ENCODE measurements around the gene PIP4K2A. TPM values are rescaled to one million over a fixed set of nuclear protein-coding genes. Genes with fewer than 3 reads are reported as not detected.

Gene PIP4K2A
- total RNA-seq, 3 donors from 2014 or later (not counting 1 experiment from before 2014, with no cell fraction given), result 311 to 423 (median 405) TPM

DNA sequence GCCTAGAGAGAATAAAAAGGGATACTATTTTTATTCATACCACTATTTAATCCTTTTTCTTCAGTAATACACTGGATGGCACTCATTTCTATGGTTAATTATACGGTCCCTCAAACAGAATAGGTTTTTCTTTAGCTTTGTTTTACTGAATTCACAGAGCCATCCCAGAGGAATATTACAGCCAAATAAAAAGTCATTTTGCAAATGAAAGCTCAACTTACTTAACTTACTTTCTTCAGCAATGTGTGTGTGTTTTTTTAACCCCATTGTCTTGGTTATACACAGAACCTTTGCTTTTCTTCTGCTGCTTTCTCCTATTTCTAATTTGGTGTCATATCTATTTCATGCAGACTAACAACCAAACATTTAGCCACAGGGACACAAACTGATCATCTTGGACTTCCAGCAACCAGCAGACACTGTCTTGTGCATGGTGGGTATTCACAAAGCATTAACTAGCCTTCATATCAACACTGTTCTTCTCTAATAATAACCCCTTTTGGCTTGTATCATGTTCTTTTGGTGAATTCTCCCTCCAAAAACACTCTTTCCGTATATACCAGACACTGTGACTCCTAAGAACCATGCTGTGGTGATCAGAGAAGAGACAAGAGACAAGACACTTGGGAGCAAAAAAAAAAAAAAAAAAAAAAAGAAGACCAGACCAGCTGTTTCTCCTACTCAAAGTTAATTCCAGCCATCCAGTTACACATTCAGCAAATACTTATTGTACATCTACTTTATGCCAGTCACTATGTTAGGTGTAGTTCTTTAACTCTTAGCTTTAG lies 40.4 kb downstream of the PIP4K2A start:
- whole genome bisulfite sequencing (ENCODE audit: insufficient coverage), result 86% methylated on average over 1 of the region's 2 CpGs
- no peak overlapping the region for H3K4me3 ChIP-seq (ENCODE audit: low read length)
- H3K4me1 ChIP-seq (ENCODE audit: control insufficient read depth, insufficient read depth, low read length), result peaks cover 62% of the 10 kb centered on the region
- intact Hi-C loops (cut with micrococcal nuclease), result no loop called here
- peaks cover 91 to 92% of the 10 kb centered on the region in 2 donors for H3K4me1 Mint-ChIP-seq
- H3K4me3 Mint-ChIP-seq, result peak overlapping the region; percentile 70
- H3K36me3 Mint-ChIP-seq, result no peaks in the 10 kb centered on the region
- H3K9me3 Mint-ChIP-seq, result no peaks in the 10 kb centered on the region
- peaks cover 2% of the 10 kb centered on the region for H3K36me3 ChIP-seq (ENCODE audit: control insufficient read depth, insufficient read depth, low read length)
- H3K27ac Mint-ChIP-seq, result peak overlapping the region; percentile 92 to 99
- TF ChIP-seq, protein P1, sequence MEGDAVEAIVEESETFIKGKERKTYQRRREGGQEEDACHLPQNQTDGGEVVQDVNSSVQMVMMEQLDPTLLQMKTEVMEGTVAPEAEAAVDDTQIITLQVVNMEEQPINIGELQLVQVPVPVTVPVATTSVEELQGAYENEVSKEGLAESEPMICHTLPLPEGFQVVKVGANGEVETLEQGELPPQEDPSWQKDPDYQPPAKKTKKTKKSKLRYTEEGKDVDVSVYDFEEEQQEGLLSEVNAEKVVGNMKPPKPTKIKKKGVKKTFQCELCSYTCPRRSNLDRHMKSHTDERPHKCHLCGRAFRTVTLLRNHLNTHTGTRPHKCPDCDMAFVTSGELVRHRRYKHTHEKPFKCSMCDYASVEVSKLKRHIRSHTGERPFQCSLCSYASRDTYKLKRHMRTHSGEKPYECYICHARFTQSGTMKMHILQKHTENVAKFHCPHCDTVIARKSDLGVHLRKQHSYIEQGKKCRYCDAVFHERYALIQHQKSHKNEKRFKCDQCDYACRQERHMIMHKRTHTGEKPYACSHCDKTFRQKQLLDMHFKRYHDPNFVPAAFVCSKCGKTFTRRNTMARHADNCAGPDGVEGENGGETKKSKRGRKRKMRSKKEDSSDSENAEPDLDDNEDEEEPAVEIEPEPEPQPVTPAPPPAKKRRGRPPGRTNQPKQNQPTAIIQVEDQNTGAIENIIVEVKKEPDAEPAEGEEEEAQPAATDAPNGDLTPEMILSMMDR (IDR thresholded peaks at IDR 0.05), result no peak
- ATAC-seq, result no peak
- H3K9me3 ChIP-seq (ENCODE audit: control insufficient read depth, insufficient read depth, low read length), result no peaks in the 10 kb centered on the region
- DNase-seq, result no peak
- H3K27ac ChIP-seq (ENCODE audit: low read length), result peak overlapping the region; percentile 23
- no peaks in the 10 kb centered on the region for H3K27me3 Mint-ChIP-seq (ENCODE audit: low read depth in 2 of 2)
- no peaks in the 10 kb centered on the region for H3K27me3 ChIP-seq (ENCODE audit: control insufficient read depth, insufficient read depth, low read length)

DNA sequence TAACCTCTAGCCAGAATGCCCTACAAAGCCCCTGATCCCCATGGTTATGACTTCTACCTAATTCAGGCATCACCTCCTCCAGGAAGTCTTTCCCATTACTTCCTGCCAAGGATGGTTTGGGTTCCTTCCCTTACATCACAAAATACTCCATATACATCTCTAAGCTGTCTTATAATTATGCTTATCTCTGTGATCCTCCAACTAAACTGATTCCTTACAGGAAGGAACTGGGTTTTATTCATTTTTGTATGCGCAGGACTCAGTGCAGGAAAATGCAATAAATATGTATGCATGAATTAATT lies 41.3 kb downstream of the PIP4K2A start:
- no CpG with 5 or more reads among the region's 1 CpG for WGBS (ENCODE audit: insufficient coverage)
- Mint-ChIP-seq H3K4me1 (peaks cover 88 to 91% of the 10 kb centered on the region in 2 donors), H3K9me3 (no peaks in the 10 kb centered on the region), H3K27ac (peak overlapping the region; percentile 92 to 99), H3K4me3 (peak overlapping the region; percentile 22), H3K27me3 (ENCODE audit: low read depth in 2 of 2) (no peaks in the 10 kb centered on the region), H3K36me3 (no peaks in the 10 kb centered on the region)
- H3K27ac ChIP-seq (ENCODE audit: low read length), result peak overlapping the region; percentile 39
- DNase-seq (no peak), ATAC-seq (no peak)
- no peak overlapping the region for H3K4me3 ChIP-seq (ENCODE audit: low read length)
- no peaks in the 10 kb centered on the region for H3K9me3 ChIP-seq (ENCODE audit: control insufficient read depth, insufficient read depth, low read length)
- TF ChIP-seq, protein P1 (IDR thresholded peaks at IDR 0.05), result no peak
- H3K36me3 ChIP-seq (ENCODE audit: control insufficient read depth, insufficient read depth, low read length), result peaks cover 2% of the 10 kb centered on the region
- H3K27me3 ChIP-seq (ENCODE audit: control insufficient read depth, insufficient read depth, low read length), result no peaks in the 10 kb centered on the region
- intact Hi-C loops (cut with micrococcal nuclease), result no loop called here
- peaks cover 63% of the 10 kb centered on the region for H3K4me1 ChIP-seq (ENCODE audit: control insufficient read depth, insufficient read depth, low read length)

DNA sequence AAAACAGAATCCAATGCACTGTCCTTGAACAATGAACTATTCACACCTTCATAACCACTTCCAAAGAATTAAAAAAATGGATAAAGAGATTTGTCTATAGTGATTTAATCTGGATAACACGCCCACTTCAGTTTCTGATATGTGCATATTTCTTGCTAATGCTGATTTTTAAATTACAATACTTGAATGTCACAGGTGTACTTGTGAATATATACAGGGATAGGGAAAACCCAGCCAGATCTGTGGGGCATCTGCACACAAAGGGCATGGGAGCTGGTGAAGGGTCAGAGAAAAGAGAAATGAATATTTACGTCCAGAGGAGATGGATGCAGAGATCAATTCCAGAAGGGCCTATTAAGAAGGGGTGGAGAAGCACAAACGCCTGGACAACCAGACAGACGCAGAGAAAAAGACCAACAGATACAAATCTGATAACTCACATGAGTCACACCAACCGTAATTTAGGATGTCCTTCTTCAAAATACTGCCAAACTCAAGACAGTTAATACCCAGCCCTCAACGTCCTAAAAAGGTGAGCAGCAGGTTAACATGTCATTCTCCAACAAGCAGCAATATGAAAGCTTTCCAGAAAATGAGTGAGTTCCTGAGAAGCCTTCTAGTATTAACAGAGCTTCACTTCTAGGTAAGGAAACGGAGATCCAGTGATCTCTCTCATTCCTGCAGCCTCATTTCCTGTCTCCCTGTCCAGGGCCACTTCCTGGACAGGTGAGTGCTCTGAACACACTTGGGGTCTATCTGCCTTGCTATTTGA lies 41.9 kb downstream of the PIP4K2A start:
- H3K27ac Mint-ChIP-seq, result peak overlapping the region; percentile 92 to 99
- 40% methylated on average over 7 of the region's 7 CpGs for WGBS (ENCODE audit: insufficient coverage)
- H3K27me3 Mint-ChIP-seq (ENCODE audit: low read depth in 2 of 2), result no peaks in the 10 kb centered on the region
- Histone ChIP-seq H3K4me1 (ENCODE audit: control insufficient read depth, insufficient read depth, low read length) (peaks cover 66% of the 10 kb centered on the region), H3K9me3 (ENCODE audit: control insufficient read depth, insufficient read depth, low read length) (no peaks in the 10 kb centered on the region), H3K27ac (ENCODE audit: low read length) (peak overlapping the region; percentile 39), H3K4me3 (ENCODE audit: low read length) (no peak overlapping the region), H3K27me3 (ENCODE audit: control insufficient read depth, insufficient read depth, low read length) (no peaks in the 10 kb centered on the region), H3K36me3 (ENCODE audit: control insufficient read depth, insufficient read depth, low read length) (peaks cover 2% of the 10 kb centered on the region)
- ATAC-seq, result peak in 1 of 3 donors; percentile 11
- no peak for DNase-seq
- no peaks in the 10 kb centered on the region for H3K9me3 Mint-ChIP-seq
- no peaks in the 10 kb centered on the region for H3K36me3 Mint-ChIP-seq
- intact Hi-C loops (cut with micrococcal nuclease), result no loop called here
- TF ChIP-seq, protein P1 (IDR thresholded peaks at IDR 0.05), result no peak
- H3K4me1 Mint-ChIP-seq, result peaks cover 88 to 91% of the 10 kb centered on the region in 2 donors
- peak overlapping the region; percentile 63 for H3K4me3 Mint-ChIP-seq

Data from natural killer cell (primary cell).